Measurements from ENCODE around the gene UMAD1.

The UMAD1 gene

GRCh38 chr7:7640221-7641128 is at the start of gene UMAD1:
Gene UMAD1 (plus strand): TSS chr7:7640752. CDS start chr7:7673372, 32,620 bp downstream.
- peak; percentile 100 for DNase-seq (ENCODE audit: low read depth, low spot score)

GRCh38 chr7:7595451-7595850 is 45.1 kb upstream of the UMAD1 start:
- no peak for DNase-seq (ENCODE audit: low read depth, low spot score)

DNA sequence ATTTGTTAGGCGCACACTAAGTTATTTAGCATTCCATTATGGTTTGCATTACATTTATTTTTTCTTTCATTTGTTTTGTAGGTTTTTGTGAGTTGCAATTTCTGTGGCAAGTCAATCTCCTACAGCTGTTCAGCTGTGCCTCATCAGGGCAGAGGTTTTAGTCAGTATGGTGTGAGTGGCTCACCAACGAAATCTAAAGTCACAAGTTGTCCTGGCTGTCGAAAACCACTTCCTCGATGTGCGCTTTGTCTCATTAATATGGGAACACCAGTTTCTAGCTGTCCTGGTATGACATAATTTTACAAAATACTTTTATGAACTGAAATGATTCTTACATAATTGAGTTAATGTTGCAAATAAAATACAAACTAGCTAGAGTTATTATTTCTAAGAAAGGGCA is 44.4 kb upstream of the UMAD1 start:
- DNase-seq (ENCODE audit: low read depth, low spot score) = no peak

DNA sequence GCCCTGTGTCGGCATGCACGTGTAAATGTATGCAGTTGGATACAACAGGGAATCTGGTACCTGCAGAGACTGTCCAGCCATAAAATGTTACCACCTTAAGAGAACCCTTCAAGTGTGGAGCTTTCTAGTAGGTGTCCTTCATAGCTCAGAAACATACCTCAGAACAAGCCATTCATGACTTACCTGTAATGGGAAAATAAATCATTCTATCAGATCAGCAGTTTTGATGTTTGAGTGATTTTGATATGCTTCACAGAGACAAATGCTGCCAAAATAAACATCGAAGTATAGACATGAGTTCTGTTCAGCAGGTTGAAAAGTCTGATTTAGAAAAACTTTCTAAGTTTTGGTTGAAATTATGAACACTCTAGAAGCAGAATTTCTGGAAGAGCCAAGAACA is 33.5 kb upstream of the UMAD1 start:
- no peak for DNase-seq (ENCODE audit: low read depth, low spot score)

DNA sequence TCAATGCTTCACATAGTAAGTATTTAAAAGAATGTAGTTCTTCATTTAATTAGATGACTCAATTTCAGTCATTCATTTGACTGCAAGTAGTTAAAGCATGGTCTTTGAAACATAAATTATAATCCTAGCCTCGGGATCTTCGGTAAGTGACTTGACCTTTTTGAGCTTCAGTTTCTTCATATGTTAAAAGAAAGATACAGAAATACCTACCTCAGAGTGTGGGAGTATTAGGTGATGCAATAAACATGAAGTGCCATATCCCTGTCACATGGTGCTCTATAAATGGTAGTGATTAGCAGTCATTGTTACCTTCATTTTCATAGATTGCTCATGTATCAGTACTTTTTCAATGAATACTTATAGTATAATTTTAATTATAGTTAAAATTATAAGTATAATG is 31.2 kb upstream of the UMAD1 start:
- no peak for DNase-seq (ENCODE audit: low read depth, low spot score)

DNA sequence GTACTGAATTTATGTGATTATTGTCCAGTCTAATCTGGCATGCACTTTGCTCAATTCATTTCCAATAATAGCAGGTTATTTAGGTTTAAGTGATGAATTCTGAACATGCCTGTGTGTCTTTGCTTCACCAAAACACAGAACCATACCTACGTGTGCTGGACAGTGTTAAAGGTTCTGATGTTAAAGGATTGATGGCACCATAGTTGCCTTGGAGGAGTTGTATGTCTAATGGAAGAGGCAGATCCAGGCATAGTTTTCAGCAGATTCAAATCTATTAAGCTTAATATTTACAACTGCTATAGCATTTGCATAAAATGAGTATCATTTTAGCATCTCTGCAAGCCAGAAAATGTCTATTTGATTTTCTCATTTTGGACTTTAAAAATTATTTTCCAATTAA is 28.0 kb upstream of the UMAD1 start:
- DNase-seq (ENCODE audit: low read depth, low spot score) = no peak

GRCh38 chr7:7613210-7613609 is 27.3 kb upstream of the UMAD1 start:
- no peak for DNase-seq (ENCODE audit: low read depth, low spot score)

DNA sequence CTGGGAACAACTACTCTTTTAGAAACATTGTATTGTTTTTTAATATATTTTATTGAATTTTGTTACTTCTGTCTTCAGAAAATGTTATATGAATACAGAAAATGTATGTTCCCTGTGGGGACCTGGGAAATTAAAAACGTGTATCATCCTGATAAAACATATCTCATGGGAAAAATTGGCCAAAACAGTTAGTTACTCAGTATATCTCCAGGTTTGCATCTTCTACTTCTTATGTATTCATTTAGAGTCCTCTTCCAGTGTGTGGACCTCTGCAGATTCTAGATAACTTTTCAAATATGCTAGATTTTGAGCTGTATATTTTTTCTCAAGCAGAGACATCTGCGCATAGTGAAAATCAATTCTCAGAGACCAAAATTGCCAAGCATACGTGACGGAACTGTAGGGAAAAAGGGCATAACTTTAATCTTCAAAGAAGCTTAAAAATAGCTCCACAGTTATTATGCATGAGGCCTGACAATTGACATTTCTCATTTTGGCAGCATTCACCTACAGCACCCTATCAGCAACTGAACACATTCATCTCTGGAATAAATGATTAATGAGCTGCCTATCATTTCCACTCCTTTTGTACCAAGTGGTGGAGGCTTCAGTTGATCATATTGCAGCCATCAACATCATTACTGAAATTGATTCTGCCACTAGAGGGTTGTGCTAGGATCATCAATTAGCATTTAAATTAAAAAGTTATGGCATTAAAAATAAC is 26.4 kb upstream of the UMAD1 start:
- no peak for DNase-seq (ENCODE audit: low read depth, low spot score)

- DNase-seq (ENCODE audit: low read depth, low spot score) = no peak
Measured at GRCh38 chr7:7617550-7617949, 23.0 kb upstream of the UMAD1 start.

DNA sequence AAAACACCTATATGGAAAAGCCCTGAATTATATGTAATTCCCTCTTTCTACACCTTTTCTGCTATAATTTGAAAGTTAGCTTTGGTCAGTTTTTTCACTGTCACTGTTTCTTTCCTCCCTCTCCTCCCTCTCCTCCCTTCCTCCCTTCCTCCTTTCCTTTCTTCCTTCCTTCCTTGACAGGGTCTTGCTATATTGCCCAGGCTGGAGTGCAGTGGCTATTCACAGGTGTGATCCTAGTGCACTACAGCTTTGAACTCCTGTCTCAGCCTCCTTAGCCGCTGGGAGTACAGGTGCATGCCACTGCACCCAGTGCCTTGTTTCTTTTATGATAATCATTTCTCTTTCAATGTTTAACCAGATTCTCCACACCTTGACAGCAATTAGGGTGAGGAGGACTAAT is 22.1 kb upstream of the UMAD1 start:
- DNase-seq (ENCODE audit: low read depth, low spot score) = no peak

DNA sequence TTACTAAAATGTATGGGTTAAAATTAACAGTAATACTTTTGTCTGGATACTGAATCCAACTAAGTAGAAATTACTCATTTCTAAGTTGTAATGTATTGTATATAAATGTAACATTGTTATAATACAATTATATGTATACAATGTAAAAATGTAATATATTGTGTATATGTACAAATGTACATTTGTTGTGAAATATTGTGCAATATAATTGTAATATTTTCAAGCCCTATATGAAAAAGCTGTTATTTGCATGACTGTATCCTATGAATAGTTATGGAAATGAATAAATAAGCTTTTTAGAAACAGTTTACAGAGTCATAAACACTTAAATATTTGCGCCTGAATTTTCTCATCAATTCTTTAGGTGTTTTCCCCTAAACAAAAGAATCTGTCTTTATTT is 20.3 kb upstream of the UMAD1 start:
- DNase-seq (ENCODE audit: low read depth, low spot score) = no peak

GRCh38 chr7:7620644-7621210 is 19.8 kb upstream of the UMAD1 start:
- no peak for DNase-seq (ENCODE audit: low read depth, low spot score)

GRCh38 chr7:7628476-7628875 is 12.1 kb upstream of the UMAD1 start:
- DNase-seq (ENCODE audit: low read depth, low spot score) = no peak

GRCh38 chr7:7630626-7631329 is 9.8 kb upstream of the UMAD1 start:
- DNase-seq (ENCODE audit: low read depth, low spot score) = no peak

GRCh38 chr7:7639421-7639820 is 1.1 kb upstream of the UMAD1 start:
- DNase-seq (ENCODE audit: low read depth, low spot score) = no peak

DNA sequence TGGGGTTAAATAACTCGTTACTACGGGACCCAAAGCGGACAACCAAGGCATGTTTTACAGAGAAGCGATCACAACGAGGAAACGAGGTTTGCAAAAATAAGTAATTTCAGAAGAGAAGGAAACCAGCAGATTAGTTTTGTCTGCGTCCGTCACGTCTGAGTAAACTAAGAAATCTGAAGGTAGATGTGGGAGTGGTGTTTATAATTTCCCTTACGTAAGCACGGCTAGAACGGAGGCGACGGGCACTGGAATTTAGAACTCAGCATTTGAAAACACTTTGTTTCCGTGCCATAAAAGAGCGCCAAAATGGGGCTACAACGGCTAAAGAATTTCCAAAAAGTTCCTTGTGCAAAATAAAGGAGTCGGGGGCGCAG is 718 bp upstream of the UMAD1 start:
- no peak for DNase-seq (ENCODE audit: low read depth, low spot score)

GRCh38 chr7:7641129-7641663 is 644 bp downstream of the UMAD1 start:
- no peak for DNase-seq (ENCODE audit: low read depth, low spot score)

DNA sequence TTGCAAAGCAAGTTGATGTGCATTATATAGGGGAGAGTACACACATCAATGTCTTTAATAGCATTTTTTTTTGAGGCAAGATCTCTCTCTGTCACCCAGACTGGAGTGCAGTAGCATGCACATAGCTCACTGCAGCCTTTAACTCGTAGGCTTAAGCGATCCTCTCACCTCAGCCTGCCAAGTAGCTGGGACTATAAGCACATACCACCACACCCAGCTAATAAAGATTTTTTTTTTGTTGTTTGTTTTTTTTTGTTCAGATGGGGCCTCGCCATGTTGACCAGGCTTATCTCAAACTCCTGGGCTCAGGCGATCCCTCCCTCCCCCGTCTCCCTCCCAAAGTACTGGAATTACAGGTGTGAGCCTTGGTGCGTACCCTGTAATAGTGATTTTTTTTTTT is 1.5 kb downstream of the UMAD1 start:
- DNase-seq (ENCODE audit: low read depth, low spot score) = no peak

GRCh38 chr7:7647495-7648036 is 7.0 kb downstream of the UMAD1 start:
- DNase-seq (ENCODE audit: low read depth, low spot score) = no peak

DNA sequence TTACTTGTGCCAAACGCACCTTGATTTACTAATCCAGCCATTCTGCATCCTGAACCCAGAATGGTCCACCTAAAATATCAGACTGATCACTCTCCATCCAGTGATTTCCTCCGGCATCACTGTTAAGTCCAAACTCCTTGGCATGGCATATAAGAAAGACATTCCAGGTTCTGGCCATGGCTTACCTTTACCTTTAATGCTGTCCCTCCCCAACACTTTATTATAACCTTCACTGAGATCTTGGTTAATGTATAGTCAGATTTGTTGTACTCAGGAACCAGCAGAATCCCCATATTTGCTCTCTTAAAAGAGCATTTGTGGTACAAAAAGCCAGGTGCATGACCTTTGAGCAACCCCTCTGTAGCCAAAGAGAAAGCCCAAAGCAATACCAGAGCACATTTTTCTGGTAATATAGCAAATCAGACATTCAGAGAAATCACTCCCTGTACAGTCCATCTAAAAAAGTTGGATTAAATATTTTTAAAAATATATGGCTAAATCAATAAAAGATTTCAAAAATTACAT is 10.2 kb downstream of the UMAD1 start:
- no peak for DNase-seq (ENCODE audit: low read depth, low spot score)

DNA sequence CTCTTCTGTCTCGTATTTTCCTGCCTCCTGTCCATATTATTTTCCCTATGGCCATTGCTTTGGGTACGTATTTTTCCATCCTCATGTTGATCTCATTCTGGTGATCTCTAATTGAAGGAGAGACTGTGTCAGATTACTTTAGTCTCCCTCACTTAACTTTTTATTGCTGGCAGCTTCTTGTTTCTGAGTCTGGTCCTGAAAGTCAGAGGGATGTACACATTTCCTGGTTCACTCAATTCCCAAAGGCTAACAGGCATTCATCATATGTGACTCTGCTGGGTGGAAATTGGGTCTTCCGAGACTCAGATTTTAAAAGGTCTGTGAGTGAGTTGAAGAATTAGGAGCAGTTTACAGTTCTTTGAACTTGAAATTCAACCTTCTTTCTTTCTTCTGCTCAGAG is 10.9 kb downstream of the UMAD1 start:
- no peak for DNase-seq (ENCODE audit: low read depth, low spot score)
